Uterus (tissue), 2 donors: ENCODE data around the gene MS4A2.
A peak's percentile ranks its signal among the peaks of the same experiment; 100 is the strongest.

ENCODE experiments used
- POLR2A ChIP-seq, 2 donors: fragments of 450-650 bp; IDR thresholded peaks; one replicate each; pipeline ENCODE4 v1.6.1; 2016; ENCODE audit warnings: antibody characterized with exemption in 2 of 2, mild to moderate bottlenecking in 1 of 2, moderate library complexity in 1 of 2
- TF ChIP-seq, protein P1 (sequence below), 4 experiments: fragments of 200-600 bp in 2 of 4; fragments of 450-650 bp in 2 of 4; sonication (generic) in 2 of 4; IDR thresholded peaks; one replicate each; pipeline ENCODE4 v1.5.1; 2016 to 2019; ENCODE audit warnings: antibody characterized with exemption in 4 of 4, mild to moderate bottlenecking in 2 of 4, moderate library complexity in 1 of 4

DNA sequence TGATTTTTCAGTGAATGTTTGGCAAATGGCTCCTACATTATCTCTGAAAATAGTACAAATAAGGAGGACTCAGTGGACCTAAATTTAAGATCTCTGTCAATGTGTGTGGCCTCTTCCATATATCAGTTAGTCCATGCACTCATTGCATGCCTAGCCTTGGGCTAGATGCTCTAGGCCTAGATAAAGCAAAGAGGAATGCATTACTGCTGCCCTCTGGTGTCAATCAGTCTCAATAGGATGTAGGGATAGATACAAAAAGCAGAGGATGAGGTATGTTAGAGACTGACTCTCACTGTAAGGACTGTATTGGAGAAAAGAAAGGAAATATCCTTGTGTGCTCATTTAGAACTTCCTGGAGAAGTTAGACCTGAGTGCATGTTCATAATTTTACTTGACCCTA, 42.0 kb downstream of the MS4A2 start:
- TF ChIP-seq, protein P1, sequence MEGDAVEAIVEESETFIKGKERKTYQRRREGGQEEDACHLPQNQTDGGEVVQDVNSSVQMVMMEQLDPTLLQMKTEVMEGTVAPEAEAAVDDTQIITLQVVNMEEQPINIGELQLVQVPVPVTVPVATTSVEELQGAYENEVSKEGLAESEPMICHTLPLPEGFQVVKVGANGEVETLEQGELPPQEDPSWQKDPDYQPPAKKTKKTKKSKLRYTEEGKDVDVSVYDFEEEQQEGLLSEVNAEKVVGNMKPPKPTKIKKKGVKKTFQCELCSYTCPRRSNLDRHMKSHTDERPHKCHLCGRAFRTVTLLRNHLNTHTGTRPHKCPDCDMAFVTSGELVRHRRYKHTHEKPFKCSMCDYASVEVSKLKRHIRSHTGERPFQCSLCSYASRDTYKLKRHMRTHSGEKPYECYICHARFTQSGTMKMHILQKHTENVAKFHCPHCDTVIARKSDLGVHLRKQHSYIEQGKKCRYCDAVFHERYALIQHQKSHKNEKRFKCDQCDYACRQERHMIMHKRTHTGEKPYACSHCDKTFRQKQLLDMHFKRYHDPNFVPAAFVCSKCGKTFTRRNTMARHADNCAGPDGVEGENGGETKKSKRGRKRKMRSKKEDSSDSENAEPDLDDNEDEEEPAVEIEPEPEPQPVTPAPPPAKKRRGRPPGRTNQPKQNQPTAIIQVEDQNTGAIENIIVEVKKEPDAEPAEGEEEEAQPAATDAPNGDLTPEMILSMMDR (IDR thresholded peaks at IDR 0.05): peak in 2 of 4 experiments; percentile 29 to 35
- TF ChIP-seq POLR2A (IDR thresholded peaks at IDR 0.05): no peak
